PC-9 (cell line): ENCODE measurements around the gene PRDM12. TPM values are rescaled to one million over a fixed set of nuclear protein-coding genes. Genes with fewer than 3 reads are reported as not detected.

Experiments
- BruUV-seq: library from RNA; stranded (reverse); fragments of 400-500 nt; replicated peaks from 2 replicates; lab custom pipeline; 2021; lab: Mats Ljungman, UMichigan
- CTCF ChIA-PET: fragments of 300-600 bp; sonication (Branson Sonifier 250); formaldehyde crosslinking; loops from one replicate; lab custom pipeline; 2022; ENCODE audit warnings: antibody characterized with exemption; lab: Charles Lee
- POLR2A ChIA-PET: fragments of 300-600 bp; sonication (Branson Sonifier 250); formaldehyde crosslinking; loops from one replicate; lab custom pipeline; 2022; ENCODE audit warnings: antibody characterized with exemption; ENCODE audit not compliant: unreplicated experiment; lab: Charles Lee
- DNase-seq, 2 experiments: peaks; one replicate each; pipeline versions ENCODE4 v3.0.0 to v3.0.0-alpha.2; 2015 to 2022; ENCODE audit warnings: mixed read lengths in 1 of 2
- H2AFZ ChIP-seq: fragments of 200-600 bp; sonication (generic); 2 replicates; pipeline ENCODE4 v1.8.1; 2017; ENCODE audit warnings: antibody characterized with exemption
- H3F3A ChIP-seq: fragments of 200-600 bp; sonication (generic); 2 replicates; pipeline ENCODE4 v1.8.1; 2017; ENCODE audit warnings: antibody characterized with exemption, mild to moderate bottlenecking, low read depth; ENCODE audit not compliant: insufficient read depth
- H3K27ac ChIP-seq: fragments of 200-600 bp; sonication (generic); 2 replicates; pipeline ENCODE4 v1.6.1; 2016; ENCODE audit warnings: mixed run types
- H3K27me3 ChIP-seq: fragments of 200-600 bp; sonication (generic); 2 replicates; pipeline ENCODE4 v1.6.1; 2016; ENCODE audit warnings: low read depth, mixed run types; ENCODE audit not compliant: insufficient read depth
- H3K36me3 ChIP-seq: fragments of 200-600 bp; sonication (generic); 2 replicates; pipeline ENCODE4 v1.6.1; 2016; ENCODE audit warnings: low read depth, mixed run types
- H3K4me1 ChIP-seq: fragments of 200-600 bp; sonication (generic); replicated peaks from 2 replicates; pipeline ENCODE4 v1.6.1; 2016; ENCODE audit warnings: mixed run types; ENCODE audit not compliant: insufficient read depth
- H3K4me2 ChIP-seq: fragments of 200-600 bp; sonication (generic); 2 replicates; pipeline ENCODE4 v1.6.1; 2017; ENCODE audit warnings: mixed run types
- H3K4me3 ChIP-seq: fragments of 200-600 bp; sonication (generic); 2 replicates; pipeline ENCODE4 v1.6.1; 2016; ENCODE audit warnings: mixed run types
- H3K79me2 ChIP-seq: fragments of 200-600 bp; sonication (generic); 2 replicates; pipeline ENCODE4 v1.6.1; 2017; ENCODE audit warnings: low read depth, mixed run types
- H3K9me2 ChIP-seq: fragments of 200-600 bp; sonication (generic); 2 replicates; pipeline ENCODE4 v1.8.1; 2017; ENCODE audit warnings: mild to moderate bottlenecking; ENCODE audit not compliant: insufficient read depth
- H3K9me3 ChIP-seq: fragments of 200-600 bp; sonication (generic); 2 replicates; pipeline ENCODE4 v1.8.1; 2016; ENCODE audit warnings: low read depth; ENCODE audit not compliant: insufficient read depth
- H4K20me1 ChIP-seq: fragments of 200-600 bp; sonication (generic); 2 replicates; pipeline ENCODE4 v1.8.1; 2017; ENCODE audit not compliant: insufficient read depth
- CTCF ChIP-seq: fragments of 200-600 bp; sonication (generic); conservative IDR thresholded peaks from 2 replicates; pipeline ENCODE4 v1.6.1; 2017; ENCODE audit warnings: mixed run types, antibody characterized with exemption, mild to moderate bottlenecking, moderate library complexity
- EZH2 ChIP-seq: fragments of 200-600 bp; sonication (generic); IDR thresholded peaks from 2 replicates; pipeline ENCODE4 v1.8.0; 2017; ENCODE audit warnings: antibody characterized with exemption, low read depth
- intact Hi-C: fragments of 100-400 bp; cut with micrococcal nuclease; formaldehyde crosslinking; loops from one replicate; pipeline ENCODE4 v1.10.0; 2022; ENCODE audit not compliant: unreplicated experiment
- total RNA-seq: library from RNA; stranded (reverse); gene quantifications from 2 replicates; pipeline ENCODE4 v1.2.3, GENCODE V29; 2021

Gene PRDM12
- total RNA-seq, 1 experiment from 2014 or later: 0.46 TPM

GRCh38 chr9:130624154-130624553 is 40.2 kb upstream of the PRDM12 start:
- no peaks in the 10 kb centered on the region for H3K9me2 ChIP-seq
- no peak overlapping the region for H3K4me2 ChIP-seq
- CTCF ChIA-PET: interaction anchor here (0.6 kb wide), 1 partner anchor 45 kb away, joined by 3 read pairs; the partner anchor contains the start of gene FUBP3
- no peaks in the 10 kb centered on the region for H3K4me1 ChIP-seq
- POLR2A ChIA-PET: no interaction called here
- H4K20me1 ChIP-seq: no peaks in the 10 kb centered on the region
- H3K27me3 ChIP-seq: no peaks in the 10 kb centered on the region
- H3K79me2 ChIP-seq: no peaks in the 10 kb centered on the region
- no peaks in the 10 kb centered on the region for H3K9me3 ChIP-seq
- no peak for DNase-seq
- no peak overlapping the region for H2AFZ ChIP-seq
- no TSS peak for BruUV-seq
- H3K4me3 ChIP-seq: no peak overlapping the region
- TF ChIP-seq CTCF (no peak), EZH2 (no peak)
- peaks cover 23% of the 10 kb centered on the region for H3K36me3 ChIP-seq
- H3K27ac ChIP-seq: no peak overlapping the region
- intact Hi-C loops: no loop called here
- H3F3A ChIP-seq: no peaks in the 10 kb centered on the region

GRCh38 chr9:130626249-130626996 is 38.0 kb upstream of the PRDM12 start:
- CTCF ChIA-PET: interaction anchor here (0.6 kb wide), 1 partner anchor 236 kb away, joined by 5 read pairs; no protein-coding TSS in a partner anchor
- no peaks in the 10 kb centered on the region for H4K20me1 ChIP-seq
- H3K79me2 ChIP-seq: no peaks in the 10 kb centered on the region
- H3K4me3 ChIP-seq: no peak overlapping the region
- peaks cover 10% of the 10 kb centered on the region; the same call in 1 of the 2 replicates for H3K36me3 ChIP-seq
- no peaks in the 10 kb centered on the region for H3K4me1 ChIP-seq
- no TSS peak for BruUV-seq
- TF ChIP-seq CTCF (no peak), EZH2 (no peak)
- intact Hi-C loops: no loop called here
- POLR2A ChIA-PET: no interaction called here
- H3K27me3 ChIP-seq: no peaks in the 10 kb centered on the region
- no peaks in the 10 kb centered on the region for H3F3A ChIP-seq
- no peak overlapping the region for H2AFZ ChIP-seq
- DNase-seq: no peak
- no peak overlapping the region for H3K27ac ChIP-seq
- H3K4me2 ChIP-seq: no peak overlapping the region
- no peaks in the 10 kb centered on the region for H3K9me2 ChIP-seq
- no peaks in the 10 kb centered on the region for H3K9me3 ChIP-seq

GRCh38 chr9:130627051-130627450 is 37.3 kb upstream of the PRDM12 start:
- Histone ChIP-seq H3K27me3 (no peaks in the 10 kb centered on the region), H3K4me1 (no peaks in the 10 kb centered on the region), H3K9me3 (no peaks in the 10 kb centered on the region), H2AFZ (no peak overlapping the region), H3K79me2 (no peaks in the 10 kb centered on the region), H3F3A (no peaks in the 10 kb centered on the region), H3K4me3 (no peak overlapping the region), H3K27ac (no peak overlapping the region), H3K4me2 (no peak overlapping the region), H4K20me1 (no peaks in the 10 kb centered on the region), H3K9me2 (no peaks in the 10 kb centered on the region), H3K36me3 (peaks cover 9% of the 10 kb centered on the region; the same call in 1 of the 2 replicates)
- DNase-seq: no peak
- TF ChIP-seq EZH2 (no peak), CTCF (no peak)
- intact Hi-C loops: no loop called here
- BruUV-seq: no TSS peak
- ChIA-PET CTCF (interaction anchor here (0.6 kb wide), 1 partner anchor 235 kb away, joined by 5 read pairs; no protein-coding TSS in a partner anchor), POLR2A (no interaction called here)
